Prostate gland (tissue), 2 donors: ENCODE measurements around the gene OR1B1.
"Not testable (repeated sequence)": the region's sequence is repeated elsewhere in the genome, so short reads cannot be mapped to it uniquely, and the experiment has no call there.

Experiments
- CTCF ChIP-seq, 4 experiments: fragments of 200-600 bp in 2 of 4; fragments of 450-650 bp in 2 of 4; sonication (generic) in 2 of 4; IDR thresholded peaks; 1 replicate in 3 of 4; 2 replicates in 1 of 4; pipeline ENCODE4 v1.5.1; 2016 to 2019; ENCODE audit warnings: antibody characterized with exemption in 4 of 4, mild to moderate bottlenecking in 2 of 4, moderate library complexity in 2 of 4
- POLR2A ChIP-seq: fragments of 450-650 bp; IDR thresholded peaks from one replicate; pipeline ENCODE4 v1.6.1; 2016; ENCODE audit warnings: antibody characterized with exemption, mild to moderate bottlenecking
- POLR2AphosphoS5 ChIP-seq: sonication (generic); formaldehyde crosslinking; IDR thresholded peaks from one replicate; pipeline ENCODE4 v1.6.1; 2017; ENCODE audit warnings: antibody characterized with exemption

- TF ChIP-seq POLR2AphosphoS5; POLR2A; CTCF (IDR thresholded peaks at IDR 0.05): not testable (repeated sequence)
These were observed 74.1 kb downstream of the OR1B1 start, which contains the start of gene OR1L8 for GRCh38 chr9:122583284-122583683.
